HG03521 (cell line): ENCODE results near the gene C9orf85.
"Not testable (repeated sequence)": the region's sequence is repeated elsewhere in the genome, so short reads cannot be mapped to it uniquely, and the experiment has no call there.

Experiments used
- ATAC-seq: cut with Tn5 transposase; IDR thresholded peaks from one replicate; pipeline ENCODE4 v1.9.1; 2021; ENCODE audit warnings: mild to moderate bottlenecking, moderate library complexity; ENCODE audit not compliant: unreplicated experiment

The C9orf85 gene

GRCh38 chr9:71937898-71938297, 26.5 kb downstream of the C9orf85 start:
- no peak for ATAC-seq

- ATAC-seq: no peak
Observed at GRCh38 chr9:71941060-71941568, 29.7 kb downstream of the C9orf85 start.

DNA sequence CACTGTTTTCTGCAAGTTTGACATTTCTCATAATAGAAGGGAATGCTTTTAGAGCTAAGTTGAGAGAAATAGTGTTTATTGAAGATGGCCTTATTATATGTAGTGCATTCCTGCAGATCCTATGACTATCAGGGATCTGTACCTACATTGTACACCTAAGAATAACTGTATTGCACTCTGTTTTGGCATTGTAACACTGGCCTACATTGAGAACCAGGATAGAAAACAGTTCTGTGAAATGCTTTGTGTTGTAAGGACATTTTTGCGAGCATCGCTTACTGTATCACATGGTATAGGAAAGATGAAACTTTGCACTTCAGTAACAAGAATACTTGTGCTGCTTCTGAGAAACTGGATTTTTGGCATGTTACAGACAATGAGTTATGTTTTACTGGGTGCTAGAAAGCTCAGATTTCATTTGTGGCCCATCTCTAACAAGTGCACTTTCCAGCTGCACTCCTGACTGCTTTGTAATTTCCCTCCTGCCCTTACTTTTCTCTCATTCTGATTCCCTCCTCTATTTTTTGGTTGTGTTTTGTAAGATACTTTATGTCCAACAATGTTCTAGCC, 30.6 kb downstream of the C9orf85 start:
- no peak for ATAC-seq

DNA sequence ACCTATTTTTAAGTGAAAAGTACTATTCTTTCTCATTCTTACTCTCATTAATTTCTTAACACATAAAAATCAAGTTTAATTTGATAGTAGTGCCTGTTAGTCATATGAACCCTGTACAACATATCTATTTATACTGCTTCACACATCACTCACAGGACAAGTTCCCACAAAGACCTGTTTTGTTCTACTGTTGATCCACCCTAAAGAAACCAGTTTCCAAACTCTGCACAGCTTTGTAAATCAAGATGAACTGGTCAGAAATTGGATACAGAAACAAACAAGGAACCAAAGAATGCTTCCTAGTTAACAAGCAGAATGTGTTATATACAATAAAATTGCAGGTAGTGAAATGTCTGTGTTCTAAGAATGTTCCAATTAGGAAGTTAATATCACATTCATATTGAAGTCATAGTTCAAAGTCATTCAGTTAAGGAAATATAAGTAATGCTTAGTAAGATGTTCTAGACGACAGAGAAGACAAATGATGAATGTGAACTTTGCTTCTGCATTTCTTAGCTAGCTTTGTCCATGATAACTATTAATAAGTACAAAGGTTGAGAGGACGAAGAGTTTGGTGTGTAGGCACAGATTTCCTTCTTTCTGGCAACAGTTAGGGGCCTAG, 33.4 kb downstream of the C9orf85 start:
- no peak for ATAC-seq

DNA sequence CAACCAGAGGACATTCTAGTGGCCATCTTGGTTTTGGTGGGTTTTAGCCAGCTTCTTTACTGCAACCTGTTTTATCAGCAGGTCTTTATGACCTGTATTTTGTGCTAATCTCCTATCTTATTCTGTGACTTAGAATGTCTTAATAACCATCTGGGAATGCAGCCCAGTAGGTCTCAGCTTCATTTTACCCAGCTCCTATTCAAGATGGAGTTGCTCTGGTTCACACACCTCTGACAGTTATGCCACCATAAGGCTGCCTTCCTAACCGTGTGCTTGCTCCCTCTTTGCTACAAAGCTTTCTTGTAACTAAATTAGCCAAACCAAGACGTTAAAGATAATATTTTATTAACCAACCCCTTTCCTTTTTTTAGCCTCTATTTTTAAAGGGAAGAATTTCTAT, 43.2 kb downstream of the C9orf85 start:
- not testable (repeated sequence) for ATAC-seq

DNA sequence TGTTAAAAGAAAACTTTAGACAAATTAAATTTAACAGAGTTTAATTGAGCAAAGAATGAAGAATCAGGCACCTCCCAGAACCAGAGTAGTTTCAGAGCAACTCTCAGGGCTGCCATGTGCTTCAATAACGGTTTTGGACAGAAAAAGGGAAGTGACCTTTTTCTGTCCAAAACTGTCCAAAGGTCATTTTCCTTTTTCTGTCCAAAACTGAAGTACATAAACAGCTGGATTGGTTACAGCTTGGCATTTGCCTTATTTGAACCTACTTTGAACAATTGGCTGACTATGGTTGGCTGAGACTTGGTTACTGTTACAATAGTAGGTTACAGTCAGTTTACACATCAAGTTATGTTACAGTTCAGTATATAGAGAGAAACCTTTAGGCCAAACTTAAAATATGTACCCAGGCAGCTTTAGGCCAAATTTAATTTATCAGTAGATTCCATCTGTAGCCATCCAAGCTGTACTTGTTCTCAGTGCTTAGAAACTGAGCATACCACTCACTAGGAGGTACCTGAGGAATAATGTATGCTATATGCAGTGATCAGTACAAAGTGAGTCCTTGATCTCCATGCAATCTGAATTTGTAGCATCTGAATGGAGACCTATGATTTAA, 44.0 kb downstream of the C9orf85 start:
- ATAC-seq: no peak

- no peak for ATAC-seq
Observed at GRCh38 chr9:71962328-71962727, 50.9 kb downstream of the C9orf85 start.

- ATAC-seq: not testable (repeated sequence)
Observed at GRCh38 chr9:71963471-71963996, 52.1 kb downstream of the C9orf85 start.

DNA sequence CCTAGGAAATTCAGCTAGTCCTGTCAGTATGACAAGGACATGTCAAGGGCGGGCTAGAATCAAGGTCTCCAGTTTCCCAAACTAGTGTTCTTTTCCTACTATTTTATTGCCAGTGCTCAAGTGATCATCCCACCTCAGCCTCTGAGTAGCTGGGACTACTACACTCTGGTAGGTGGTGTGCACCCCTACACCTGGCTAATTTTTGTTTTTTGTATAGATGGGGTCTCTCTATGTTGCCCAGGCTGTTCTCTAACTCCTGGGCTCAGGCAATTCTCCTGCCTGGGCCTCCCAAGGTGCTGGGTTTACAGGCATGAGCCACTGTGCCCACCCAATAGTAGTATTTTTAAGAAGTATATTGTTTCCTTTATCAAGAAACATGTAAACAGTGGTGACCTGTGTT, 54.0 kb downstream of the C9orf85 start:
- no peak for ATAC-seq

DNA sequence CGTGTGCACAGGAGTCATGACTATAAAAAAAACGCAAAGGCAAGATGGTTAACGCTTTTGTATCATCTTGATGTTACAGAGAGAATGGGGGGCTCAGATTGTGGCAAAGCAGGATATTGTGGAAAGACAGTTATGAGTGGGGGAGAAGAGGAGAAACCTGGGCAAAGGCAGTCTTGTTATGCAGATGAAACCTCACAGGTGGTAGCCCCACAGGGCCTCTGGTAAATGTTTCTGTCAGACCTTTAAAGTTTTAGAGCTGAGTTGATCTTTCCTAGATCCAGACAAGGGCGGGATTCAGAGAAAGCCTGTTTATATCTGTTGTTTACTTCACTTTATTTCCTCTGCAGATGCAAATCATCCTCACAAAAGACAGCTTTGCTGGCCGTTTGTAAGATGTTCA, 55.2 kb downstream of the C9orf85 start:
- no peak for ATAC-seq

DNA sequence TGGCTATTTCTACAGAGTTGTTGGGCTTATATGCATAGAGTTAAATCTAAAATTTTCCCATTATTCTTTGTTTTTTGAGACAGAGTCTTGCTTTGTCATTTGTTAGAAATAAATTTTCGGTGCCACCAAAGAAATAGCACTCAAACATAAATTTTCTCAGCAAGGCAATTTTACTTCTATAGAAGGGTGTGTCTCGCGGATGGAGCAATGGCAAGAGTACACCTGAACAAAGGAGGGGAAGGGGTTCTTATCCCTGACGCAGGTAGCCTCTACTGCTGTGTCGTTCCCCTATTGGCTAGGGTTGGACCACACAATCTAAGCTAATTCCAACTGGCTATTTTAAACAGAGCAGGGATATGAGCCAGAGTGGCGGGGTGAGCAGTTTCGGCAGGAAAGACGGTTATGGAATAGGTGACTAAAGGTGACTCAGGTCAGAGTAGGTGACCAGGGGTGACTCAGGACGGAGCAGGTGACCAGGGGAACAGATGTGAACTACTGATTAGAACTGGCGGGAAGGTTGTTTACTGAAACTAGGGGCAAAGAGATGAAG, 57.2 kb downstream of the C9orf85 start:
- no peak for ATAC-seq

GRCh38 chr9:71975833-71976232, 64.4 kb downstream of the C9orf85 start:
- no peak for ATAC-seq

DNA sequence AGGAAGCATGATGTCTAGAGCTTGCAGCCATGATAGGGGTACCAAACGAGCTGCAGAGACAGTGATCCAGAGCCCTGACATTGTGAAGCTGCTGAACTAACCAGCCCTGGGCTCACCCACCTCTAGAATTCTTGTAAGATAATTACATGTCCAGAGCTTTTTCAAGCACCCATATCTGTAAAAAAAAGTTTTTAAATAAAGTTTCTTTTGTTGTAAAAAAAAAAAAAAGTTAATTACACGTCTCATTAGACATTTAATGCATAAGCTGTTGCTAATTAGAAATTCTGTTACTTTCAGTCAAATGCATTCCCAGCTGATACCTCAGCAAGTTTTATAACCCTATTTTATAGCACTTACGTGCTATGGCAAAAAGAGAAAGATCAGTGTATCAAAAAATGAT, 65.6 kb downstream of the C9orf85 start:
- no peak for ATAC-seq

- no peak for ATAC-seq
Observed at GRCh38 chr9:71980266-71981190, 69.1 kb downstream of the C9orf85 start.

DNA sequence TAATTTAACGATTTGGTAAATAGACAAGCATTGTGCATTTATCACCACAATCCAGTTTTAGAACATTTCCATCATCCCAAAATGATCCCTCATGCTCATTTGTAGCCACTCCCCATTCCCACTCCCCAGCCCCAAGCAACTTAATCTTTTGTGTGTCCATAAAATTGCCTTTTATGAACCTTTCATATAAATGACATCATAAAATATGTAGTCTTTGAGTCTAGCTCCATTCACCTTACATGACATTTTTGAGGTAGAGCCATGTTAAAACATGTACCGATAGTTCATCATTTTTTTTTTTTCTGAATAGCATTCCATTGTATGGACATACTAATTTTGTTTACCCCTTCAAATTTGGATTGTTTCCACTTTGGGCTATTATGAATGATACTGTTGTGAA, 70.5 kb downstream of the C9orf85 start:
- no peak for ATAC-seq

- no peak for ATAC-seq
Observed at GRCh38 chr9:71984403-71984802, 73.0 kb downstream of the C9orf85 start.

DNA sequence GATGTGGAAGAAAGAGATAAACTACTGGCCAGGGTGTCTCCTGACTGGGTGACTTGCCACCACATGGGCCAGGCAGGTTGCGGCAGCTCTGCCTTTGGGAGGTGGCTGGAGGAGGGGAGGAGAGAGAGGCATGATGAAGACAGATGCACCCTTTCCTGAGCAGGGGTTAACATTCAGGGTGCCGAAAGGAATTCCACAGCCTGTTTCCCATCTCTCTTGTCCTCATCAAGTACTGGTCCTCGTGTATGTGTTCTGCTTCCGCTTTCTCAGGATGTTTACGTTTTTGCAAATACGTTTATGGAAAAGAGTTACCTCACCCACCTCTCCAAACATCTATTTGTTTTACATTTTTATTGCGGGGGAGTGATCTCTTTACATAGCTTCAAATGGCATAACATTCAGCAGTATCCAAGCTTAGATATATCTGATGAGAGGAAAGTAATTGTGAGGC, 73.4 kb downstream of the C9orf85 start:
- ATAC-seq: no peak

DNA sequence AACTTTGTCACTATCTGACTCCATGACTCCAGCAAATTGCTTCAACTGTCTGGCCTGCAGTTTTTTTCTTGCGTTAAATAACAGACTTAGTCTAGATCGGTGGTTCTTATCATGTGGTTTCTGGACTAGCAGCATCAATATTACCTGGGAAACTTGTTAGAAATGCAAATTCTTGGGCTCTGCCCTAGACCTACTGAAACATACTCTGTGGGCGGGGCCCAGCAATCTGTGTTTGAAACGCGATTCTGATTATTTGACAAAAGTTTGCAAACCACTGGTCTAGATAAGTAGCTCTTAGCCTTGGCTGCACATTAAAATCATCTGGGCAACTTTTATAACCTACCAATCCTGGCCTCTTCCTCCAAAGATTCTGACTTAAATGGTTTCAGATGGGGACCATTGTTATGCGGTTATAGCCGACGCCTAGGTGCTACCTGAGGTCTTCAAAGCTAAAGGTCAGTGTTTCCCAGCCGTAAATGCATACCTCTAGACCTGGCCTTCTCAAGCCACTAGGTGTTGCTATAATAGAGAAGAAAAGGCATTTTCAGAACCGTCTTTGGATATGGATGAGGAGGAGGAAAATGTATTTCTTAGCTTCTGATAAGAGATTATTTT, 74.0 kb downstream of the C9orf85 start:
- no peak for ATAC-seq

GRCh38 chr9:71986900-71987299, 75.5 kb downstream of the C9orf85 start:
- ATAC-seq: no peak
